IPS-NIHi11 (cell line): ENCODE measurements around the gene OR9G4.
A peak's percentile ranks its signal among the peaks of the same experiment; 100 is the strongest.

ENCODE experiments used
- DNase-seq: peaks from one replicate; pipeline ENCODE4 v3.0.0; 2012; ENCODE audit warnings: mixed read lengths, low spot score

Gene OR9G4

GRCh38 chr11:56748597-56748996, at the start of gene OR9G4:
Gene OR9G4 (minus strand): TSS chr11:56748697. CDS start chr11:56743766, 4,931 bp downstream.
- DNase-seq, result no peak

GRCh38 chr11:56783448-56784041, 35.0 kb upstream of the OR9G4 start:
- peak; percentile 55 for DNase-seq

DNA sequence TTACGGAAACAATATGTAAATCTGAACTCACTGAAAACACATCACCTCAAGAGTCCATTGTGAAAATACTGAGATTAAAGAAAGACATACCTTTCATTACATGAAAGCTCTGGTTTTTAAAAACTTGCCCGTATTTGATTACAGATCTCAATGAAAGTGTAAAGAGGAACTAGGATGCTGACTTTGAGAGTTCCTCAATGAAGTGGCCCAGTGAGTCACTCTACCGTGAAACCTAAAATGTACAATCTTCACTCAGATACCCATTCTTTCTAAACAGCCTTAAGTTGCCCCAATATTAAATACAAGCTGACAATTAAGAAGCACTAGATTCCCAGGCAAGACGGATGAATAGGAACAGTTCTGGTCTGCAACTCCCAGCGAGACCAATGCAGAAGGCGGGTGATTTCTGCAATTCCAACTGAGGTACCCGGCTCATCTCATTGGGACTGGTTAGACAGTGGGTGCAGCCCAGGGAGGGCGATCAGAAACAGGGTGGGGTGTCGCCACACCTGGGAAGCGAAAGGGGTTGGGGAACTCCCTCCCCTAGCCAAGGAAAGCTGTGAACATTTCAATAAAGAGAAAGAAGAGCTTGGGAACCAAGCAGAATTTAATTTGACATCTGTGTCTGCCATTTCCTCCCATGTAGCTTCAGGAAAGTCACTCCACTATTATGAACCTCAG, 33.8 kb upstream of the OR9G4 start:
- no peak for DNase-seq

GRCh38 chr11:56776809-56777208, 28.3 kb upstream of the OR9G4 start:
- DNase-seq, result no peak

DNA sequence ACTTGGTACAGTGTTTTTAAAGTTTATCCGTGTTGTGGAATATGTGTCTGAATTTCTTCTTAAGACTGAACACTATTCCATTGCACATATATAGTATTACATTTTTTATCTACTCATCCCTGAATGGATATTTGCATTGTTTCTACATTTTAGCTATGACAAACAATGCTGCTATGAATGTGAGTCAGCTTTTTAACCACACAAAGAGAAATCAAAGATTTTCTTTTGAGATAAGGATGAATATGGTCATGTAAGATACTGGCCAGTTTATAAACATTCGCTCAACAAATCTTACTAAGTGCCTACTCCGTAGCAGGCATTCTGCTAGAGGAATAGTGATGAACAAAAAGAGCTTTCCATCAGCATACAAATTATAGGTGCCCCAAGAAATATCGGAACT, 16.5 kb upstream of the OR9G4 start:
- DNase-seq, result no peak

GRCh38 chr11:56751480-56751879, 3.0 kb upstream of the OR9G4 start:
- DNase-seq, result no peak

DNA sequence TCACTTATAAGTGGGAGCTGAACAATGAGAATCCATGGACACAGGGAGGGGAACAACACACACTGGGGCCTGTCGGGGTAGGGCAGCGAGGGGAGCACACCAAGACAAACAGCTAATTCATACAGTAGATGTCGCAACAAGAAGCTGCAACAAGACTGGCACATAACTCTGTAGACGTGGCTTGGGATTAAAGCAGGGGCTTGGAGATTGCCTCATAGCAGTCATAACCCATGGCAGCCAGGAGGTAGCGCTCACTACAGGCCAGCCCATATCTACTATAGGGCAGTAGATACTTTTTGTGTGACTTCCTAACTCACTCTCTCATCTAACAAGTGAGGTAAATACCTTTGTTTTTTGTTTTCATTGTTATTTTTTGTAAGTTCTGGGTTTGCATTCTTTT, 1.7 kb upstream of the OR9G4 start:
- DNase-seq, result peak; percentile 14

DNA sequence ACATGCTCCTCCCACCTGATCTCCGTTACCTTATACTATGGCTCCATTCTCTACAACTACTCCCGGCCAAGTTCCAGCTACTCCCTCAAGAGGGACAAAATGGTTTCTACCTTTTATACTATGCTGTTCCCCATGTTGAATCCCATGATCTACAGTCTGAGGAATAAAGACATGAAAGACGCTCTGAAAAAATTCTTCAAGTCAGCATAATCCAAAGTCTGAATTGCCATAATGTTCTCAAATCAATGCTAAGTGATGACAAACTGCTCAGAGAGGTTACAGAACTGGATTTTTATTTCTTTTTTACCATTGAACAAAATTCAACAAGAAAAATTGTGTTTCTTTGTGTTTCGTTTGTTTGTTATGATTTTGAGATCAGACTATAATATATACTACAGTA, 7.6 kb downstream of the OR9G4 start:
- no peak for DNase-seq

DNA sequence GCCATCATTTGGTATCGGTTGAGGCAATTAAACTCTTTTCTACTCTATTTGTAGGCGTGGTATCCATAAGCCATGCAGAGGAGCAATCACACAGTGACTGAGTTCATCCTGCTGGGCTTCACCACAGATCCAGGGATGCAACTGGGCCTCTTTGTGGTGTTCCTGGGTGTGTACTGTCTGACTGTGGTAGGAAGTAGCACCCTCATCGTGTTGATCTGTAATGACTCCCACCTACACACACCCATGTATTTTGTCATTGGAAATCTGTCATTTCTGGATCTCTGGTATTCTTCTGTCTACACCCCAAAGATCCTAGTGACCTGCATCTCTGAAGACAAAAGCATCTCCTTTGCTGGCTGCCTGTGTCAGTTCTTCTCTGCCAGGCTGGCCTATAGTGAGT, 8.4 kb downstream of the OR9G4 start:
- no peak for DNase-seq

DNA sequence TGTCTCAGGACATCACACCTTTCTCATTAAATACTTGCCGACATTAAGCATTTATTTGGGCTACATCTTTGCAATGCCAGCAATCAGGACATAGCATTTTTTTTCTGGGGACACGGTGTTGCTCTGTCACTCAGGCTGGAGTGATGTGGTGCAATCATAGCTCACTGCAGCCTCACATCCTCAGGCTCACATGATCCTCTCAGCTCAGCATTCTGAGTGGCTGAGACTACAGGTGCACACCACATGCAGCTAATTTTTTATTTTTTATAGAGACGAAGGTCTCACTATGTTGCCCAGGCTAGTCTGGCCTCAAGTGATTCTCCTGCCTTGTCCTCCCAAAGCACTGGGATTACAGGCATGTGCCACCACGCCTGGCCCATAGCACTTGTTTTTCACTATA, 28.0 kb downstream of the OR9G4 start:
- DNase-seq, result no peak

- DNase-seq, result no peak
Measured at GRCh38 chr11:56716379-56716854, 32.1 kb downstream of the OR9G4 start.

- DNase-seq, result no peak
Measured at GRCh38 chr11:56714206-56714605, 34.3 kb downstream of the OR9G4 start.

GRCh38 chr11:56706486-56706885, 42.0 kb downstream of the OR9G4 start:
- no peak for DNase-seq

DNA sequence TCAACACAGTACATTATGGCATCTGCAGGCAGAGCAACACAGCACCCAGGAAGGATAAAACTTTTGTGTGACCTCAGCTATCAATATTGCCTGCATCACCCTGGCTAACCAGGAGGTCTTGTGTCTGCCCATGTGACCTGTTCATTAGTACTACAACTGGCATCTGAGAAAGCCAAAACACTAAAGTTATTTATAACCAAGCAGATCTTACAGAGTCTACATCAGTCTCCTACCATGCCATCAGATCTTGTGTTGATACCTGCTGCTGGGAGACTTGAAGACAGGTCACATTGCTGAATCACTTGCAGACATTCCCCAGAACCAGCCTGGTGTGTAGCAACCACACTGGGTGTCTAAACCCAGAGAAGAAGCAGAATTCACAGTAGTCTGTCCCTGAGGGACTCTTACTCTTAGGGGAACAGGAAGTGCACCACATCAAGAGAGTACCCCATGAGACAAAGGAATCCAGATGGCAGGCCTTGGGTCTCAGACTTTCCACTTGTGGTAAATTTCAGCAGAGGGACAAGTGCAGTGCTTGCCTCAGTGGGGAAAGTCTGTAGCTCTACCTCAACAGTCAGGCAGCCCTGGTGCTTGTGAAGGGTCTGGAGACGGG, 42.6 kb downstream of the OR9G4 start:
- DNase-seq, result no peak

- no peak for DNase-seq
Measured at GRCh38 chr11:56700914-56701485, 47.5 kb downstream of the OR9G4 start.

- DNase-seq, result no peak
Measured at GRCh38 chr11:56700242-56700913, 48.1 kb downstream of the OR9G4 start.

DNA sequence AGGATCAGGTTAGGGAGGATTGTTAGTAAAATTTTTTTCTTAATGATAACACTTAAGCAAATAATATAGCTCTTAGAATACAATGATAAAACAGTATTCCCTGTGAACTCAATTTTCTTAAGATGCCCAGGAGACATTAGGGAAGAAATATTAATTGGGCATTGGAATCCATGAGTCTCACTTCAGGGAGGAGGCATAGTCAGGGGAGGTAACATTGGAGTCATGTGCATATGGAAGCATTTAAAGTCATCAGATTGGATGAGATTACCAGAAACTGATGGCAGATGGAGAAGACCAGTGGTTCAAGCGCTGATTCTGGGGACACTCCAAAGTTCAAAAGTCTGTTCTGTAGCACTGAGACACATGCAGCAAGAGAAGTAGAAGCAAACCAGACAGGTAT, 49.7 kb downstream of the OR9G4 start, which contains the start of gene OR9G1:
Gene OR9G1 (plus strand): TSS at position 301 of the 400 bp plus-strand sequence. CDS start 1,293 bp downstream, outside the sequence.
- no peak for DNase-seq

- no peak for DNase-seq
Measured at GRCh38 chr11:56693428-56693827, 55.1 kb downstream of the OR9G4 start.
